NCI-H2081 treated with DMSO at 0.1 percent for 48 hours (cell line): ENCODE measurements around the gene UGT1A6.
"Not testable (repeated sequence)": the region's sequence is repeated elsewhere in the genome, so short reads cannot be mapped to it uniquely, and the experiment has no call there.

Experiments used
- DNase-seq: peaks from one replicate; lab custom pipeline; 2025; lab: John Stamatoyannopoulos, UW

UGT1A6 gene

DNA sequence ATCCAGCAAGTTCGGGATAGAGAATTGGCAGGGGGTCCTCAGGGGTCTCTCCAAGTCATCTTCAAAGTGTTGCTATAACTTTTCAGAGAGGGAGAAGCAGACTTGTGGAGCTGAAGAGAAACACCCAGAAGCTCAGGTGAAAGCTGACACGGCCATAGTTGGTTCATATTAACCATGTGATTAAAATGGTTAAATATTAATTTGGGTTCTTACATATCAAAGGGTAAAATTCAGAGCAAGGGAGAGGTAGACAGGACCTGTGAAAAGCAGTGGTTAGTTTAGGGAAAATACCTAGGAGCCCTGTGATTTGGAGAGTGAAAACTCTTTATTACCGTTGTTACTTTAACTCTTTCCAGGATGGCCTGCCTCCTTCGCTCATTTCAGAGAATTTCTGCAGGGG, at the start of gene UGT1A6:
UGT1A6 (plus strand) TSS at position 243 of the 400 bp plus-strand sequence; CDS start at position 358, 115 bp downstream.
- DNase-seq, result no peak

DNA sequence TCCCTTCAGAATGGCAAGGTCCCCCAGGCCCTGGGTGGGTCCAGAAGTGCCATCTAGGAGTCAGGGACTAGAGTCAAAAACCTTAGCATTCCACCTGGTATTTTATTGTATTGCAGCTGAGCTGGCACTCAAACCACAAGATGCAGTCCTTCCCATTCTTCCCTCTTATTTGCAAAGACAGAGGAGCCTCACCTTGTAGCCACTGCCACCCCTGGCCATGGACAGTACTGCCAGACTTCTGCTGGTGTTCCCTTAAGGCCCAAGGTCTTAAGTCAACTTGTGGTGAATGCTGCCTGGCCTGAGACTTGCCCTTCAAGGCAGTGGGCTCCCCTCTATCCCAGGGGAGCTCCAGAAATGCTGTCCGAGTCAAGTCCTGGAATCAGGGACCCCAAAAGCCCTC, 49.6 kb upstream of the UGT1A6 start:
- no peak for DNase-seq

DNA sequence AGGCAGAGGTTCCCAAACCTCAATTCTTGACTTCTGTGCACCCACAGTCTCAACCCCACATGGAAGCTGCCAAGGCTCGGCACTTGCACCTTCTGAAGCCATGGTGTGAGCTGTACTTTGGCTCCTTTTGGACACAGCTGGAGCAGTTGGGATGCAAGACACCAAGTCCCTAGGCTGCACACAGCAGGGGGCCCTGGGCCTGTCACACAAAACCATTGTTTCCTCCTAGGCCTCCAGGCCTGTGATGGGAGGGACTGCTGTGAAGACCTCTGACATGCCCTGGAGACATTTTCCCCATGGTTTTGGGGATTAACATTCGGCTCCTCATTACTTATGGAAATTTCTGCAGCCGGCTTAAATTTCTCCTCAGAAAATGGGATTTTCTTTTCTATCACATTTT, 46.7 kb upstream of the UGT1A6 start:
- DNase-seq, result not testable (repeated sequence)

DNA sequence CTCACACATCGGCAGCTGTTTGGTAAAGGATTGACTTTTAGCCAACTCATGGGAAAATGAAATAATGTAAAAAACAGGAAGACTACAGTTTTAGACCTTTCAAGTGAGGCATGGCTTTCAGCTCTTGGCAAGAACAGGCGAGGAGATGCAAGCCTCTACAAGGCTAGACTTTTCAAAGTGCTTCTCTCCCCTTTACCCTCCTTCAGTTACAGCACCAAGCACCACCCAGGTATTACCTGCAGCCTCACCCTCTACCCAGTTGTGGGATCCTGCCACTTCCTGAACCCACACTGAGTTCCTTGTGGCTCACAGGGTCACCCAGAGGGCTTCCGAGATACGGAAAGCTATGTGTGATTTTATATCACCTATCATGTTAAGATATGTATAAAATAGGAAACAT, 41.7 kb upstream of the UGT1A6 start:
- no peak for DNase-seq

DNA sequence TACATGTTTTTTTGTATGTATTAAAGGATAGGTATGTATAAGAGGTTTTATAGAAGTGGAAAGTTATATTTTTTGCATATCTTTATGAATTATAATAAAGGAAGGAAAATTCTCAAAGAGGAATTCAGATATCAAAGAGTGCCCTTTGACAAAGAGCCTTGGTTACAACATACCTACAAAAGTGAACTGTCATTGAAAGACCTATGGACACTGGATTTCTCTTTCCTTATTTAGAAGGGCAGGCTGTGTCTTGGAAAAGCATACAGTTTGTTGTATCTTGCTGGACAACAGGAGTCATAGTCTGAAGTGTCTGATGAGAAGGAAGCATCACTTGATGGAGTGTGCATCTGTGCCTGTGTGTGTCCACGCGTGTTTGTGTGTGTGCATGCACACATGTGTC, 41.3 kb upstream of the UGT1A6 start:
- DNase-seq, result no peak

DNA sequence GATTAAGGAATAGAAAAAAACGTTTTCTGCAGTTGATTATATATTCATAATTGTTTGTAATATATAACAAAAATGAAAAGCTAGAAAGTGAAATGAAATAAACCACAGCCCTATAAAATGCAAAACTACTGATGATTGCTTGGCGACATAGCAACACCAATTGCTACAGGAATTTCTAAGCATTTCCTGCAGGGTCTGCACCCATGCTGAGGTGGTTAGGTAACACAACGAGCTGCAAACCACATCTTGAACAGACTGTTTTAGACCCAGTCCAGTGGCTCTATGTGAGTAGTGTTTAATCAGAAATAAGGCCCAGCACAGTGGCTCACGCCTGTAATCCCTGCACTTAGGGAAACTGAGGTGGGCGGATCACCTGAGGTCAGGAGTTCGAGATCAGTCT, 38.2 kb upstream of the UGT1A6 start:
- DNase-seq, result no peak

DNA sequence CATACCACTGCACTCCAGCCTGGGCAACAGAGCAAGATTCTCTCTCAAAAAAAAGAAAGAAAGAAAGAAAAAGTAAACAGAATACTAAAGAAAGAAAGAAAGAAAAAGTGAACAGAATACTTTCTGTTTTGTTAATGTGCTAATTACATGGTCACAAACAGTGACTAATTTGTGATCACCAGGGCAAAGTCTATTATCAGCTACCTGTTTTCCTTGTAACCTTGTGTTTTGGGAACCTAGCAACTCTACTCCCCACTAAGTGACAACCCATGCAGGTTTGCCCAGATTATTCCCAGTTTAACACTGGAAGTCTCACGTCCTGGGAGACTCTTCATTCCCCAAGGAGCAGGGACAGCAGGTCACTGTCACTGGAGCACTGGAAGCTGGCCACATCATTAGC, 37.6 kb upstream of the UGT1A6 start:
- DNase-seq, result no peak

DNA sequence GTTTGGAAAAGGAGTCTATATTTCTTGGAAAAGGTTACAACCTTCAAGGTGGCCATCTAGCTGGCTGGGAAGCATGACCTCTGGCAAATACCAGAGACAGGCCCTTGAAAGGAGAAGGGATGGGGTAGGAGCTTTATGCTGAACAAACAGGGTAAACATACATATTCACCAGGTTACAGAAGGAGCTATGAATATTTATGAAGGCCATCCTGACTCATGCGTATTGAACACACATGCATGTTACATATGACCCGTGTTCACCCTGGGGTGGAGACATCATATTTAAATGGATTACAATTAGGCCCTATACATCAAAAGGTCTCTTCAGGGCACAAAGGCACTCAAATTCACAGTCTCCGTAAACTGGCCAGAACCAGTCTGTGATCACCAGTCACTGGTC, 36.7 kb upstream of the UGT1A6 start:
- DNase-seq, result not testable (repeated sequence)

DNA sequence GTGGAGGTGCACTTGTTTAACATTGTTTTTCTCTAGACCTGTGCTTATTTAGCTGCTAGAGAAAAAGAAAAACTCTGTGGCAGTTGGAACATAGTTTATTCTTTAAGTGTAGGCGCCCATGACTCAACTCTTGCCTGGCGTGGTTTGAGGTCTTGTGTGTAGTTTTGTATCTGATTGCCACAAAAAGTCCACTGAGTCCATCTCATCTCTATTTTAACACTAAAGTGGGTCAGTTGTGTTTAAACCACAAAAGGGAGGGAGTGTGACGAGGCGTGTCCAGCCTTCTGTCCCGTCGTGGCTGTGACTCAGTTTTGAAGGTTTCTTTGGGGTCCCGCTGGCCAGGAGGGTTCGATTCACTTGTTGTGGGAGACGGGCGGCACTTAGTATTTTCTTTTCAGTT, 36.2 kb upstream of the UGT1A6 start:
- DNase-seq, result no peak

DNA sequence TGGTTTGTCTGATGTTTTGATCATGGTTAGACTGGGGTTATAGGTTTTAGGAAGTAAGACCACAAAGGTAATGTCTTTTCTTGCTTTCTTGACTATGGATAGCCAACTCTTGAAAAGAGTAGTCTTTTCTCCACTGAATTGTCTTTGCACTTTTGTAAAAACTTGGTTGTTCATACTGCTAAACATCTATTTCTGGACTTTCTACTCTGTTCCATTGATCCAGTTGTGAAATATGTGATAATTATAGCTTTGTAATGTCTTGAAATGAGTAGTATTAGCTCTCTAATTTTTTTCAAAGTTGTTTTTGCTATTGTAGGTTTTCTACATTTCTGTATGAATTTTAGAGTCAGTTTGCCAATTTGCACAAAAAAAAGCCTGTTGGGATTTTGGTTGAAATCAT, 34.1 kb upstream of the UGT1A6 start:
- no peak for DNase-seq

DNA sequence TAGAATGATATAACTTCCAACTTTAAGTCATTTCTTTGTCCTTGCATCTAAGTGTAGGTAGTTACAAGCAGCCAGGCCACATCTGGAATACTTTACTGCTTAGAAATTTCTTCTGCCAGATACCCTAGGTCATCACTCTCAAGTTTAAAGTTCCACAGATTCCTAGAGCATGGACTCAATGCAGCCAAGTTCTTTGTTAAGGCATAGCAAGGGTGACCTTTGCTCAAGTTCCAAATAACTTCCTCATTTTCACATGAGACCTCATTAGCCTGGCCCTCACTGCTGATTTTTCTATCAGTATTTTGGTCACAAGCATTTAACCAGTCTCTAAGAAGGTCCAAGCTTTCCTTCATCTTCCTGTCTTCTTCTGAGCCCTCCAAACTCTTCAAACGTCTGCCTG, 28.8 kb upstream of the UGT1A6 start:
- DNase-seq, result no peak

DNA sequence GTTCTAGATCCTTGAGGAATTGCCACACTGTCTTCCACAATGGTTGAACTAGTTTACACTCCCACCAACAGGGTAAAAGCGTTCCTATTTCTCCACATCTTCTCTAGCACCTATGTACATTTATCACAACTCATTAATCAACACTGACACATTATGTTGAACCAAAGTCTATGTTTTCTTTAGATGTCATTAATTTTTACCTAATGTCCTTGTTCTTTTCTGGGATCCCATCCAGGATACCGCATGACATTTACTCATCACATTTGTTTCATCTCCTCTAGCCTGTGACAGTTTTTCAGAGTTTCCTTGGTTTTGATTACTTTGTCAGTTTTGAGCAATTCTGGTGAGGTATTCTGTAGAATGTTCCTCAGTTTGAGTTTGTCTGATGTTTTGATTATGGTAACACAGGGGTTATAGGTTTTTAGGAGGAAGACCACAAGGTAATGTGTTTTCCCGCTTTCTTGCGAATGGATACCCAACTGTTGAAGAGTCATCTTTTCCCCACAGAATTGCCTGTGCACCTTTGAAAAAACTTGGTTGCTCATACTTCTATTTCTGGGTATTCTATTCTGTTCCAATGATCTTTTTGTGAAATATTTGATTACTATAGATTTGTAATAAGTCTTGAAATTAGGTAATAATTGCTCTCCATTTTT, 24.0 kb upstream of the UGT1A6 start:
- DNase-seq, result no peak

DNA sequence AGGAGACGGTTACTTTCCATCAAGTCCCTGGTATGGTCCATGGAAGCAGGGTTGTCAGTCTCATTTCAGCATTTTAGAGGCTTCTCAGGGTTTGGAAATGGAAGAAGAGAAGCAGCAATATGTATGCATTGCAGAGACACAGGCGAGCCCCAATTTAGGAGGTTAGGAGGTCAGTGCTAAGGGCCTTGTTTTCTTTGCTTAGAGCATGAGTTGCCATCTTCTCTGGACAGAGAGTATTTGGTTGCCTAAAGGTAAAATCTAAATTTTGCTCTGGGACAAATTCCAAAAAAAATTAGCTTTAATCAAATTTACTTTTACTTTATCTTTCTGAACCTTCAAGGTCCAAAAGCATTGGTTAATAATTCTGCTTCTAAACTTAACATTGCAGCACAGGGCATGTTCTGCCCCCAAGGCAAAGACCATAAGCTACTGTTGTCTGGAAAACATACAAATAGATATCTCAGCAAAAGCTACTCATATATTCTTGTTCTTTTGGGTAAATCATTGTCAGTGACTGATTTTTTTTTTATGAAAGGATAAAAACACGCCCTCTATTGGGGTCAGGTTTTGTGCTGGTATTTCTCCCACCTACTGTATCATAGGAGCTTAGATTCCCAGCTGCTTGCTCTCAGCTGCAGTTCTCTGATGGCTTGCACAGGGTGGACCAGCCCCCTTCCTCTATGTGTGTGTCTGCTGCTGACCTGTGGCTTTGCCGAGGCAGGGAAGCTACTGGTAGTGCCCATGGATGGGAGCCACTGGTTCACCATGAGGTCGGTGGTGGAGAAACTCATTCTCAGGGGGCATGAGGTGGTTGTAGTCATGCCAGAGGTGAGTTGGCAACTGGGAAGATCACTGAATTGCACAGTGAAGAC, 21.2 kb upstream of the UGT1A6 start, which contains the start of gene UGT1A9:
UGT1A9 (plus strand) TSS at position 609 of the 872 bp plus-strand sequence; CDS start at position 646, 37 bp downstream.
- no peak for DNase-seq

DNA sequence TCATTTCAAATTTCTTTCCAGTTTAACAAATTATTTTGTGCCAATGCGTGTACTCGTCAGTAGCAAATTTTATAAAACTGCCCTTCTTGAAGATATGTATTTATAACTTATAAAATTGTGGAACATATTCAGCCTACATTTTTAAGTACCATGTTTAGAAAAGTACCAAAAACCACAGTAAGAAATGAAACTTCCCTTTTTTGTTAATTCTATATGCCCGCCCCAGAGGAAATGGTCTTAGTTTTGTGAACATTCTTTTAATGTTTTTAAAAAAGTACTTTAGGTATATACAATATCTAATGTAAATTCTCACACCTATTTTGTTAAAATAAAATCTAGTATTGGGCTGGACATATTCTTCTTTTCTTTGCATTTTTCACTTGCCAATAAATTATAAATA, 19.8 kb upstream of the UGT1A6 start:
- no peak for DNase-seq

DNA sequence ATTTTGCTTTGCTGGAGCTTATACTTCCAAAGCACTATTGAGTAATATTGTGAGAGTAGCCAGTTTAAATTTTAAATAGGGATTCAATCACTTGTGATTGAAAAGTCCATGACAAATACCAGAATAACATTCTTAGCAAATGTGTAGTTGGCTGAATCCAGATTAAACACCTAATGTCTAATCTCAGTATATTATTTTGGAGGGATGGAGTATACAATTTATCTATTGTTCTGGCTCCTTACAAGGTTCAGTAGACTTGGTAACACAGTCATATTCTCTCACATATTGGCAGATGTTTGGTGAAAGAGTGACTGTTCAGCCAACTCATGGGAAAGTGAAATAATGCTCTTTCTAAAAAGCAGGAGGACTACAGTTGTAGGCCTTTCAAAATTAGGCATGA, 18.8 kb upstream of the UGT1A6 start:
- no peak for DNase-seq

DNA sequence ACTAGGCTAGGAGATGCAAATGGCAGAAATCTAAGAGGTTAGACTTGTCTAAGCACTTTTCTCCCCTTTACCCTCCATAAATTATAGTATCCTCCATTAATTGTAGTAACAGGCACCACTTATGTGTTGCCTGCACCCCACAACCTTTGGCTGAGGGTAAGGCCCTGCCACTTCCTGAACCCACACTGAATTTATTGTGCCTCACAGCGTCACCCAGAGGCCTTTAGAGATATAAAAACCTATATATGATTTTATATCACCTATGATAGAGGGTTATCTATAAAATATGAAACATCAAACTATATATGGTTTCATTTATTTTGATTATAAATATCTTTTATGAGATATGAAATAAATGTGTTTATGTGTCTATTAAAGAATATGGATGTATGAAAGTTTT, 18.4 kb upstream of the UGT1A6 start:
- DNase-seq, result no peak

DNA sequence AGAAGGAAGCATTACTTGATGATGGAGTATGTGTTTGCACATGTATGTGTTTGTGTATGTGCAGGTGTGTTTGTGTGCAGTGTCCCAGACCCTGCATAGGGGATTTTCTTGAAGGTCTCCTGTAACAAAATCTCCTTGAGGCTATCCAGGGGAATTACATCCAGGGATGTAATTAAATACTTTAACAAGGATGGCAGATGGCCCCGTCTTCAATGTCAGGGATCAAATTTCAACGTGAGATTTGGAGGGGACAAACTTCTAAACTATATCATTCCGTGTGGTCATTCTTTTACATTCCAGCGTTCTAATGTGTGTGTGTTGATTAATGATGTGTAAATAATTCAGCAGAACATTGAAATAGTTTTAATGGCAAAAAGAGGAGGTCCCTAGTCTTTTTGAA, 17.7 kb upstream of the UGT1A6 start:
- no peak for DNase-seq

DNA sequence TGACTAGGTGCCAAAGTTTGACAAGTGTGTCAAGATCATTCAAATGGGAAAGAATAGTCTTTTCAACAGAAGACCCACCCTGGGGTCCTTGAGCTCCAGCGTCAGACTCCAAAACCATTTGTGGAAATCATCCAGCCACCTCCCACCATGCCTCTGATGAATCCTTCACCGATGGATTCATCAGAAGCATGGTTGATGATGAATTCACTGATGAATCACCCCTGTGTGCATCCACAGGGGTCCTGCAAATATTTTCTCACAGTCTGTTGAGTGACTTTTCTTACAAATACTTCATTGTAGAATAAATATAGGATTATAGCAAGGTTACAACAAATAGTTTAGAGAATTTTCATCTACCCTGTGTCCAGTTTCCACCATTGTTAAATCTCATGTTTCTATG, 16.6 kb upstream of the UGT1A6 start:
- DNase-seq, result no peak

DNA sequence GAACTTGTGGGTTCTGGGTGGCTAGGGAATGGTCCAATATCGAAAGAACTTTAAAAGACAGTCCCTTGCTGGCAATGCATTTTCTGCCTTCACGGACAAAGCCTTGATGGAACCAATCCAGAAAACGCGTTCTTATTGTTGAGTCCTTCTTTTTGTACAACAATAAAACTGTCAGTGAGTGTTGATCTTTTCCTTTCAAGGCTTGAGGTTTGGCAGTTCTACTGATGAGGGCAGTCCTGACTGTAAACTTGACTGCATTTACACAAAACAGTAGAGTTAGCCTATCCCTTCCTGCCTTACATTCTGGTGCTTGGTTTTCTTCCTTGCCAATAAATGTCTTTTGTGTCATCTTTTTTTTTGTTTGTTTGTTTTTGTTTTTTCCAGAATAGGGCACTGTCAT, 13.5 kb upstream of the UGT1A6 start:
- no peak for DNase-seq

DNA sequence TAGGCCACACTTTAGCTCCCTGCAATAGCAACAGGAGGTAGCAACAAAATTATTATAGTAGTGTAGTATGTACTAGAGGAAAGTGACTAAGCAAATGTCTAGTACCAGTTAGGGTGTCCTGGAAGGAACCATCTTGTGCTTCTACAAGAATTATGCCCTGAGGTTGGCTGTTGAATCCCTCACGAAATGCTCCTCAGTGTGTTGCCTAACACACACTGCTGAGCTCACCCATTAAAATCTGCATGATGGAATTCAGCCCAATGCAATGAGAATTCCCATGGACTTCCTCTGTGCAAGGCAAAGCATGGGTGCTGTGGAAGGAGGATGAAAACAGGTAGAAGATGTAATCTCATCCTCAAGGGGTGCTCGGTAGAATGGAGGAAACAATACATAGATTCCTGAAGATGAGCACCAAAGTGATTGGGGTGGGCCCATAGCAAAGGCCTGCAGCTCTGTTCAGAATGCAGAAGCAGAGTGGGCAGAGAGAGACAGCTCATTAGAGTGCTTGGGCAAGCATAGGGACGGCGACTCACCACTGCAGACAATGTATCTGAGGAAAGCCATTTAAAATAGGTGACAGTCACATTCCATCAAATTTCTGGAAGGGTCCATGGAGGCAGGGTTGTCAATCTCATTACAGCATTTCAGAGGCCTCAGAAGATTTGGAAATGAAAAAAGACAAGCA, 12.2 kb upstream of the UGT1A6 start:
- DNase-seq, result no peak

DNA sequence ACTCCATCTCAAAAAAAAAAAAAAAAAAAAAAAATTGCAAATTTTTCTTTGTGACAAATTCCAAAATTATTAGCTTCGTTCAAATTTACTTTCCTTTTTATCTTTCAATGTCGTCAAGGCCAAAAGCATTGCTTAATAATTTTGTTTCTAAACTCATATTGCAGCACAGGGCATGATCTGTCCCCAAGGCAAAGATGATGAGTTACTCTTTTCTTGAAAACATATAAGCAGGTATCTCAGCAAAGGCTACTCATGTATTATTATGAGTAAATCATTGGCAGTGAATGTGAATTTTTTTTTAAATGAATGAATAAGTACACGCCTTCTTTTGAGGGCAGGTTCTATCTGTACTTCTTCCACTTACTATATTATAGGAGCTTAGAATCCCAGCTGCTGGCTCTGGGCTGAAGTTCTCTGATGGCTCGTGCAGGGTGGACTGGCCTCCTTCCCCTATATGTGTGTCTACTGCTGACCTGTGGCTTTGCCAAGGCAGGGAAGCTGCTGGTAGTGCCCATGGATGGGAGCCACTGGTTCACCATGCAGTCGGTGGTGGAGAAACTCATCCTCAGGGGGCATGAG, 11.1 kb upstream of the UGT1A6 start, which contains the start of gene UGT1A7:
UGT1A7 (plus strand) TSS at position 381 of the 579 bp plus-strand sequence; CDS start at position 418, 37 bp downstream.
- DNase-seq, result no peak

DNA sequence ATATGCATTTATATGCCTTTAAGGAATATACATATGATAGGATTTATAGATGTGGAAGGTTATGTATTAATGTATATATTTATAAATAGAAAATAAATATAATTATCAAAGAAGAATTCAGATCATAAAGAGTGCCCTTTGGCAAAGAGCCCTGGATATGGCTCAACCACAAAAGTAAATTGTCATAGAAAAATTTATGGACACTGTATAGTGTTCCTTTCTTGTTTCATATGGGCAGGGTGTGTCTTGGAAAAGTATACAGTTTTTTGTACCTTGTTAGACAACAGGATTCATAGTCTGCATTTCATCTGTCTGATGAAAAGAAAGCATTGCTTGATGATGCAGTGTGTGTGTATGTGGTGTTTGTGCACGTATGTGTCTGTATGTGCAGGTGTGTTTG, 8.1 kb upstream of the UGT1A6 start:
- no peak for DNase-seq
